Calu3 (cell line): Measurements from ENCODE around the gene PRPF40B. TPM values are rescaled to one million over a fixed set of nuclear protein-coding genes. Genes with fewer than 3 reads are reported as not detected.

Source experiments
- BruUV-seq: library from RNA; stranded (reverse); fragments of 400-500 nt; replicated peaks from 2 replicates; lab custom pipeline; 2021; lab: Mats Ljungman, UMichigan
- CTCF ChIA-PET: fragments of 300-600 bp; sonication (Branson Sonifier 250); formaldehyde crosslinking; loops from one replicate; lab custom pipeline; 2022; ENCODE audit warnings: antibody characterized with exemption; lab: Charles Lee
- DNase-seq: peaks from one replicate; pipeline ENCODE4 v3.0.0; 2022
- H3K27ac Mint-ChIP-seq: one replicate; pipeline ENCODE4 v1.8.0; 2022; ENCODE audit warnings: mixed read lengths; ENCODE audit not compliant: unreplicated experiment
- H3K27me3 Mint-ChIP-seq: one replicate; pipeline ENCODE4 v1.8.0; 2022; ENCODE audit warnings: mixed read lengths; ENCODE audit not compliant: unreplicated experiment
- H3K36me3 Mint-ChIP-seq: one replicate; pipeline ENCODE4 v1.8.0; 2022; ENCODE audit warnings: mild to moderate bottlenecking, moderate library complexity, mixed read lengths; ENCODE audit not compliant: insufficient read depth, unreplicated experiment
- H3K4me1 Mint-ChIP-seq: one replicate; pipeline ENCODE4 v1.8.0; 2022; ENCODE audit warnings: mild to moderate bottlenecking, low read depth, mixed read lengths; ENCODE audit not compliant: unreplicated experiment
- H3K4me3 Mint-ChIP-seq: one replicate; pipeline ENCODE4 v1.8.0; 2022; ENCODE audit warnings: mild to moderate bottlenecking, low read depth, moderate library complexity, mixed read lengths; ENCODE audit not compliant: unreplicated experiment
- H3K9me3 Mint-ChIP-seq: one replicate; pipeline ENCODE4 v1.8.0; 2022; ENCODE audit warnings: low read depth, mixed read lengths; ENCODE audit not compliant: unreplicated experiment
- CTCF ChIP-seq: fragments of 200-600 bp; IDR thresholded peaks from one replicate; pipeline ENCODE4 v1.8.0; 2022; ENCODE audit warnings: antibody characterized with exemption; ENCODE audit not compliant: unreplicated experiment
- intact Hi-C: fragments of 100-400 bp; cut with micrococcal nuclease; formaldehyde crosslinking; loops from one replicate; pipeline ENCODE4 v1.10.0; 2022; ENCODE audit not compliant: unreplicated experiment
- total RNA-seq: library from RNA; stranded (reverse); gene quantifications from 2 replicates; pipeline ENCODE4 v1.2.3, GENCODE V29; 2022

The PRPF40B gene
- total RNA-seq, 1 experiment from 2014 or later, result 21.7 TPM

DNA sequence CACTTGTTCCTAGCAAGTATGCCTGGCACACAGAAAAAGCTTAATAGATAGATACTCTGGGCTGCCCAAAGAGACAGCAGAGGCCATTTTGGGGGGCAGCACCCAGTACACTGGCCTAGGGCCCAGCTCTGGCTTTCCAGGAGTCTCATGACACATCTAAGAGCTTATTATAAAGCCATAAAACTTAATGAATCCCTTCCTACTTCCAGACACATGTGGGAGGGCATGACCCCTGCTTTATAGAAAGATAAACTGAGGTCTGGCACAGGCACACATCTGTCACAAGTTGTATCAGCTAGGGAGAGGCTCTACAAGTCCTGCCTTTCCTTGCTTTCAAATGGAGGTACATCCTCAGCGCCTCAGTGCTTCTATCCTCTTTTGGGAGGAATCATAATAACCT, 56.7 kb downstream of the PRPF40B start:
- CTCF ChIA-PET, result interaction anchor here (0.6 kb wide), 1 partner anchor 143 kb away, joined by 5 read pairs; no protein-coding TSS in a partner anchor

GRCh38 chr12:49683599-49684309, 60.4 kb downstream of the PRPF40B start:
- no peak overlapping the region for H3K4me3 Mint-ChIP-seq
- no peaks in the 10 kb centered on the region for H3K36me3 Mint-ChIP-seq
- H3K27ac Mint-ChIP-seq, result no peak overlapping the region
- no peaks in the 10 kb centered on the region for H3K27me3 Mint-ChIP-seq
- DNase-seq, result no peak
- H3K9me3 Mint-ChIP-seq, result no peaks in the 10 kb centered on the region
- no TSS peak for BruUV-seq
- no peaks in the 10 kb centered on the region for H3K4me1 Mint-ChIP-seq
- TF ChIP-seq CTCF, result no peak
- CTCF ChIA-PET, result no interaction called here
- intact Hi-C loops, result no loop called here

More for the DNA sequence above, 56.7 kb downstream of the PRPF40B start:
- intact Hi-C loops, result no loop called here
- Mint-ChIP-seq H3K27ac (no peak overlapping the region), H3K27me3 (peaks cover 17% of the 10 kb centered on the region), H3K9me3 (no peaks in the 10 kb centered on the region), H3K36me3 (no peaks in the 10 kb centered on the region), H3K4me1 (no peaks in the 10 kb centered on the region), H3K4me3 (no peak overlapping the region)
- TF ChIP-seq CTCF, result no peak
- BruUV-seq, result no TSS peak
- DNase-seq, result no peak

GRCh38 chr12:49684310-49684854, 61.0 kb downstream of the PRPF40B start:
- no peaks in the 10 kb centered on the region for H3K27me3 Mint-ChIP-seq
- no peak overlapping the region for H3K4me3 Mint-ChIP-seq
- H3K27ac Mint-ChIP-seq, result no peak overlapping the region
- no peaks in the 10 kb centered on the region for H3K4me1 Mint-ChIP-seq
- intact Hi-C loops, result no loop called here
- no peaks in the 10 kb centered on the region for H3K9me3 Mint-ChIP-seq
- TF ChIP-seq CTCF, result no peak
- DNase-seq, result no peak
- CTCF ChIA-PET, result no interaction called here
- no peaks in the 10 kb centered on the region for H3K36me3 Mint-ChIP-seq
- BruUV-seq, result no TSS peak

DNA sequence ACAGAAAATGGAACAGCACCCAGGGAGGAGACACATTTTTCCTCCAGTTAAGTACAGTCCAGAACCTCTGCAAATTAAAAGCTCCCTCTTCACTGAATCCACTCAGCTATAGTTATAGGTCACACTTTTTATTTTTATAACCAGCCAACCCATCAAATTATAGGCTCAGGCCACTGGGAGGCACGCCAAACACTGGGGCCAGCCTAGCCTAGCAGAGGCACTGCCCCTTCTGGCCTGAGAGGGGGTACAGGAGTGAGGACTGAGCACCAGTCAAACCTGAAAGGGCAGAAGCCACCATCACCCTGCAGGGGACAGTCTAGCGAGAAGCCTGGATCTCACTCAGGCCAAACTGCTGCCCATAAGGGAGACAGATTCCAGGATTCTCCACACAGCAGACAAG, 64.6 kb downstream of the PRPF40B start:
- Mint-ChIP-seq H3K27me3 (no peaks in the 10 kb centered on the region), H3K4me1 (no peaks in the 10 kb centered on the region), H3K4me3 (no peak overlapping the region), H3K27ac (no peak overlapping the region), H3K9me3 (no peaks in the 10 kb centered on the region), H3K36me3 (no peaks in the 10 kb centered on the region)
- TF ChIP-seq CTCF, result no peak
- CTCF ChIA-PET, result no interaction called here
- intact Hi-C loops, result no loop called here
- peak; percentile 12 for DNase-seq
- no TSS peak for BruUV-seq
